Measurements from ENCODE around the gene BCAS3. TPM values are rescaled to one million over a fixed set of nuclear protein-coding genes. Genes with fewer than 3 reads are reported as not detected.
"Not testable (repeated sequence)": the region's sequence is repeated elsewhere in the genome, so short reads cannot be mapped to it uniquely, and the experiment has no call there.

BCAS3 gene
- total and polyA plus RNA-seq, 2 donors (not counting 1 experiment from before 2014, with no cell fraction given), result 13.9 to 73.4 TPM

- Mint-ChIP-seq H3K4me1 (no peaks in the 10 kb centered on the region), H3K27me3 (no peaks in the 10 kb centered on the region), H3K27ac (no peak overlapping the region), H3K4me3 (no peak overlapping the region), H3K9me3 (ENCODE audit: insufficient read depth) (no peaks in the 10 kb centered on the region)
- Histone ChIP-seq H3K9ac (ENCODE audit: low read length) (no peak overlapping the region), H3K4me3 (ENCODE audit: control extremely low read depth in 1 of 5, extremely low read depth in 1 of 5, insufficient read depth in 1 of 5, low read depth in 2 of 5, low read length in 4 of 5) (no peak overlapping the region), H2AFZ (ENCODE audit: insufficient read depth, low read depth, low read length, poor library complexity, severe bottlenecking) (no peak overlapping the region), H3K27me3 (replicated peaks in 1 of 4; ENCODE audit: control extremely low read depth in 1 of 4, control insufficient read depth in 3 of 4, insufficient read depth in 4 of 4, low read length in 3 of 4) (no peaks in the 10 kb centered on the region), H3K27ac (ENCODE audit: low read length in 2 of 2) (no peak overlapping the region), H3K79me2 (ENCODE audit: control insufficient read depth, insufficient read depth, low read length) (no peaks in the 10 kb centered on the region), H3K9me3 (ENCODE audit: control extremely low read depth in 1 of 3, control insufficient read depth in 2 of 3, insufficient read depth in 1 of 3, low read length in 2 of 3) (no peaks in the 10 kb centered on the region), H3K4me1 (ENCODE audit: control insufficient read depth in 2 of 2, insufficient read depth in 2 of 2, low read length in 2 of 2) (no peaks in the 10 kb centered on the region), H3K36me3 (replicated peaks in 1 of 2; ENCODE audit: control extremely low read depth in 1 of 2, control insufficient read depth in 1 of 2, extremely low read depth in 1 of 2, insufficient read depth in 2 of 2, low read length in 1 of 2) (no peaks in the 10 kb centered on the region), H3K4me2 (replicated peaks; ENCODE audit: low read depth, low read length, poor library complexity, severe bottlenecking) (no peak overlapping the region), H4K20me1 (ENCODE audit: control insufficient read depth, insufficient read depth, low read length, poor library complexity, severe bottlenecking) (no peaks in the 10 kb centered on the region)
- ChIA-PET CTCF (no interaction called here), POLR2A (no interaction called here)
- ATAC-seq (ENCODE audit: low read depth) (no peak), DNase-seq (no peak)
- intact Hi-C loops (cut with micrococcal nuclease), result no loop called here
- no CpG with 5 or more reads among the region's 2 CpGs for WGBS (ENCODE audit: insufficient coverage)
- TF ChIP-seq EZH2 (IDR thresholded peaks at IDR 0.05; ENCODE audit: borderline replicate concordance, insufficient read depth, low read depth, low read length, poor library complexity, severe bottlenecking), result no peak
- TF ChIP-seq, protein P1, sequence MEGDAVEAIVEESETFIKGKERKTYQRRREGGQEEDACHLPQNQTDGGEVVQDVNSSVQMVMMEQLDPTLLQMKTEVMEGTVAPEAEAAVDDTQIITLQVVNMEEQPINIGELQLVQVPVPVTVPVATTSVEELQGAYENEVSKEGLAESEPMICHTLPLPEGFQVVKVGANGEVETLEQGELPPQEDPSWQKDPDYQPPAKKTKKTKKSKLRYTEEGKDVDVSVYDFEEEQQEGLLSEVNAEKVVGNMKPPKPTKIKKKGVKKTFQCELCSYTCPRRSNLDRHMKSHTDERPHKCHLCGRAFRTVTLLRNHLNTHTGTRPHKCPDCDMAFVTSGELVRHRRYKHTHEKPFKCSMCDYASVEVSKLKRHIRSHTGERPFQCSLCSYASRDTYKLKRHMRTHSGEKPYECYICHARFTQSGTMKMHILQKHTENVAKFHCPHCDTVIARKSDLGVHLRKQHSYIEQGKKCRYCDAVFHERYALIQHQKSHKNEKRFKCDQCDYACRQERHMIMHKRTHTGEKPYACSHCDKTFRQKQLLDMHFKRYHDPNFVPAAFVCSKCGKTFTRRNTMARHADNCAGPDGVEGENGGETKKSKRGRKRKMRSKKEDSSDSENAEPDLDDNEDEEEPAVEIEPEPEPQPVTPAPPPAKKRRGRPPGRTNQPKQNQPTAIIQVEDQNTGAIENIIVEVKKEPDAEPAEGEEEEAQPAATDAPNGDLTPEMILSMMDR (IDR thresholded peaks at IDR 0.05), result no peak
These were observed 256.1 kb downstream of the BCAS3 start for GRCh38 chr17:60933739-60934138.

DNA sequence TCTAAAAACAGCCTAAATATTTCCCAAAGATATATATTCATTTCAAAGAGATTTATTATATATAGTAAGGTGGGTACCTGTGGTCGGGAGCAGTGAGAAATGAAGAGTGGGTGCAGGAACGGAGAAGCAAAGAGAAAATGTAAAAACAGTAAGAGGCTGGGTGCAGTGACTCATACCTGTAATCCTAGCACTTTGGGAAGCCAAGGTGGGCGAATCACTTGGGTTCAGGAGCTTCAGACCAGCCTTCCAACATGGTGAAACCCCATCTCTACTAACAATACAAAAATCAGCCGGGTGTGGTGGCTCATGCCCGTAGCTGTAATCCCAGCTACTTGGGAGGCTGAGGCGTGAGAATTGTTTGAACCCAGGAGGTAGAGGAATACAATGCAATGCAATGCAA is 257.1 kb downstream of the BCAS3 start:
- Histone ChIP-seq H4K20me1 (ENCODE audit: control insufficient read depth, insufficient read depth, low read length, poor library complexity, severe bottlenecking) (no peaks in the 10 kb centered on the region), H3K36me3 (replicated peaks in 1 of 2; ENCODE audit: control extremely low read depth in 1 of 2, control insufficient read depth in 1 of 2, extremely low read depth in 1 of 2, insufficient read depth in 2 of 2, low read length in 1 of 2) (no peaks in the 10 kb centered on the region), H2AFZ (ENCODE audit: insufficient read depth, low read depth, low read length, poor library complexity, severe bottlenecking) (no peak overlapping the region), H3K27ac (ENCODE audit: low read length in 2 of 2) (no peak overlapping the region), H3K4me2 (replicated peaks; ENCODE audit: low read depth, low read length, poor library complexity, severe bottlenecking) (no peak overlapping the region), H3K4me1 (ENCODE audit: control insufficient read depth in 2 of 2, insufficient read depth in 2 of 2, low read length in 2 of 2) (no peaks in the 10 kb centered on the region), H3K79me2 (ENCODE audit: control insufficient read depth, insufficient read depth, low read length) (no peaks in the 10 kb centered on the region), H3K9me3 (ENCODE audit: control extremely low read depth in 1 of 3, control insufficient read depth in 2 of 3, insufficient read depth in 1 of 3, low read length in 2 of 3) (no peaks in the 10 kb centered on the region), H3K9ac (ENCODE audit: low read length) (no peak overlapping the region), H3K4me3 (ENCODE audit: control extremely low read depth in 1 of 5, extremely low read depth in 1 of 5, insufficient read depth in 1 of 5, low read depth in 2 of 5, low read length in 4 of 5) (no peak overlapping the region), H3K27me3 (replicated peaks in 1 of 4; ENCODE audit: control extremely low read depth in 1 of 4, control insufficient read depth in 3 of 4, insufficient read depth in 4 of 4, low read length in 3 of 4) (no peaks in the 10 kb centered on the region)
- no peak for ATAC-seq (ENCODE audit: low read depth)
- Mint-ChIP-seq H3K4me1 (no peaks in the 10 kb centered on the region), H3K4me3 (no peak overlapping the region), H3K27ac (no peak overlapping the region), H3K9me3 (ENCODE audit: insufficient read depth) (no peaks in the 10 kb centered on the region), H3K27me3 (no peaks in the 10 kb centered on the region)
- WGBS (ENCODE audit: insufficient coverage), result 93% methylated on average over 2 of the region's 6 CpGs
- TF ChIP-seq, protein P1 (IDR thresholded peaks at IDR 0.05), result no peak
- TF ChIP-seq EZH2 (IDR thresholded peaks at IDR 0.05; ENCODE audit: borderline replicate concordance, insufficient read depth, low read depth, low read length, poor library complexity, severe bottlenecking), result no peak
- ChIA-PET CTCF (no interaction called here), POLR2A (no interaction called here)
- intact Hi-C loops (cut with micrococcal nuclease), result no loop called here
- no peak for DNase-seq

- POLR2A ChIA-PET; H3K27ac Mint-ChIP-seq; H4K20me1 ChIP-seq (ENCODE audit: control insufficient read depth, insufficient read depth, low read length, poor library complexity, severe bottlenecking); H2AFZ ChIP-seq (ENCODE audit: insufficient read depth, low read depth, low read length, poor library complexity, severe bottlenecking); H3K27ac ChIP-seq (ENCODE audit: low read length in 2 of 2); H3K36me3 ChIP-seq (replicated peaks in 1 of 2; ENCODE audit: control extremely low read depth in 1 of 2, control insufficient read depth in 1 of 2, extremely low read depth in 1 of 2, insufficient read depth in 2 of 2, low read length in 1 of 2); H3K27me3 Mint-ChIP-seq; H3K9ac ChIP-seq (ENCODE audit: low read length); H3K27me3 ChIP-seq (replicated peaks in 1 of 4; ENCODE audit: control extremely low read depth in 1 of 4, control insufficient read depth in 3 of 4, insufficient read depth in 4 of 4, low read length in 3 of 4); ATAC-seq (ENCODE audit: low read depth); H3K4me3 Mint-ChIP-seq; H3K4me1 ChIP-seq (ENCODE audit: control insufficient read depth in 2 of 2, insufficient read depth in 2 of 2, low read length in 2 of 2); CTCF ChIA-PET; H3K4me2 ChIP-seq (replicated peaks; ENCODE audit: low read depth, low read length, poor library complexity, severe bottlenecking); H3K9me3 ChIP-seq (ENCODE audit: control extremely low read depth in 1 of 3, control insufficient read depth in 2 of 3, insufficient read depth in 1 of 3, low read length in 2 of 3); H3K9me3 Mint-ChIP-seq (ENCODE audit: insufficient read depth); DNase-seq; H3K4me3 ChIP-seq (ENCODE audit: control extremely low read depth in 1 of 5, extremely low read depth in 1 of 5, insufficient read depth in 1 of 5, low read depth in 2 of 5, low read length in 4 of 5); H3K4me1 Mint-ChIP-seq; H3K79me2 ChIP-seq (ENCODE audit: control insufficient read depth, insufficient read depth, low read length); intact Hi-C loops (cut with micrococcal nuclease): not testable (repeated sequence)
These were observed 258.3 kb downstream of the BCAS3 start for GRCh38 chr17:60935991-60936390.
